H1 (cell line): Measurements from ENCODE around the gene NRROS. TPM values are rescaled to one million over a fixed set of nuclear protein-coding genes. Genes with fewer than 3 reads are reported as not detected.

Experiments used
- CHD2 ChIP-seq: IDR thresholded peaks from 2 replicates; pipeline ENCODE4 v1.6.1; 2012; ENCODE audit warnings: low read length, improper control_type of control experiment
- TAF1 ChIP-seq: IDR thresholded peaks from 2 replicates; pipeline ENCODE4 v1.6.1; 2011; ENCODE audit warnings: mild to moderate bottlenecking, low read depth, low read length
- polyA plus RNA-seq, 7 experiments: library from polyadenylated mRNA; depleted of rRNA in 3 of 7; stranded (reverse) in 5 of 7; unstranded in 2 of 7; fragments of >200 nt in 5 of 7; fragments of 200-250 nt in 2 of 7; gene quantifications; 1 replicate in 5 of 7; 2 replicates in 1 of 7; 4 replicates in 1 of 7; pipeline versions ENCODE4 v1.2.1 to v1.2.3, GENCODE V29; 2011 to 2013; ENCODE audit warnings: missing spikeins in 2 of 7, mixed read lengths in 2 of 7
- total RNA-seq: library from RNA; stranded (reverse); fragmentation: NEBNext Ultra II Directional; extraction: Animal tissue kit (Norgen Biotek cat#: 25700); gene quantifications from 2 replicates; pipeline ENCODE4 v1.2.1, GENCODE V29; 2021
- TF ChIP-seq, protein P1 (sequence below): fragments of 300-600 bp; sonication (generic); IDR thresholded peaks from 2 replicates; pipeline ENCODE4 v1.7.1; 2012; ENCODE audit warnings: low read length, moderate library complexity, mild to moderate bottlenecking, inconsistent platforms; ENCODE audit not compliant: insufficient replicate concordance
- TF ChIP-seq, protein P2 (sequence below): IDR thresholded peaks from 2 replicates; pipeline ENCODE4 v1.6.1; 2011; ENCODE audit warnings: low read depth, mild to moderate bottlenecking, low read length; ENCODE audit not compliant: insufficient read depth
- TF ChIP-seq, protein P3 (sequence below): IDR thresholded peaks from 2 replicates; pipeline ENCODE4 v1.6.1; 2012; ENCODE audit warnings: inconsistent platforms

Gene NRROS
- total and polyA plus RNA-seq, 2 of the 8 experiments (the other 6 are each of a cell fraction or from before 2014, with no cell fraction given): 5.3 to 7.3 TPM

DNA sequence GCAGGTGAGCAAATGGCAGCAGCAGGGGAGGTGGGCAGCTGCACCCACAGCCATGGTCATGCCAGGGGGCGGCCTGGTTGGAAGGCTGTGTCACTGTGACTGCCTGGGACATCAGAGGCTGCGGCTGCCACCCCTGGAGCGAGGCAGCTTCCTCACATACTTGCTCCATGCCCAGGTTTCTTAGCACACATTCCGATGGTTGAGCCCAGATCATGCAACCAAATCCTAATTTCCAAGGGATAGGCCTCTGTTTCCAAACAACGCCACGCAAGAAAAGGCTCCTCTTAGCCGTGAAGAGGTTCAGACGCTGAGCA, 11.6 kb upstream of the NRROS start (continued):
- TF ChIP-seq, protein P1, sequence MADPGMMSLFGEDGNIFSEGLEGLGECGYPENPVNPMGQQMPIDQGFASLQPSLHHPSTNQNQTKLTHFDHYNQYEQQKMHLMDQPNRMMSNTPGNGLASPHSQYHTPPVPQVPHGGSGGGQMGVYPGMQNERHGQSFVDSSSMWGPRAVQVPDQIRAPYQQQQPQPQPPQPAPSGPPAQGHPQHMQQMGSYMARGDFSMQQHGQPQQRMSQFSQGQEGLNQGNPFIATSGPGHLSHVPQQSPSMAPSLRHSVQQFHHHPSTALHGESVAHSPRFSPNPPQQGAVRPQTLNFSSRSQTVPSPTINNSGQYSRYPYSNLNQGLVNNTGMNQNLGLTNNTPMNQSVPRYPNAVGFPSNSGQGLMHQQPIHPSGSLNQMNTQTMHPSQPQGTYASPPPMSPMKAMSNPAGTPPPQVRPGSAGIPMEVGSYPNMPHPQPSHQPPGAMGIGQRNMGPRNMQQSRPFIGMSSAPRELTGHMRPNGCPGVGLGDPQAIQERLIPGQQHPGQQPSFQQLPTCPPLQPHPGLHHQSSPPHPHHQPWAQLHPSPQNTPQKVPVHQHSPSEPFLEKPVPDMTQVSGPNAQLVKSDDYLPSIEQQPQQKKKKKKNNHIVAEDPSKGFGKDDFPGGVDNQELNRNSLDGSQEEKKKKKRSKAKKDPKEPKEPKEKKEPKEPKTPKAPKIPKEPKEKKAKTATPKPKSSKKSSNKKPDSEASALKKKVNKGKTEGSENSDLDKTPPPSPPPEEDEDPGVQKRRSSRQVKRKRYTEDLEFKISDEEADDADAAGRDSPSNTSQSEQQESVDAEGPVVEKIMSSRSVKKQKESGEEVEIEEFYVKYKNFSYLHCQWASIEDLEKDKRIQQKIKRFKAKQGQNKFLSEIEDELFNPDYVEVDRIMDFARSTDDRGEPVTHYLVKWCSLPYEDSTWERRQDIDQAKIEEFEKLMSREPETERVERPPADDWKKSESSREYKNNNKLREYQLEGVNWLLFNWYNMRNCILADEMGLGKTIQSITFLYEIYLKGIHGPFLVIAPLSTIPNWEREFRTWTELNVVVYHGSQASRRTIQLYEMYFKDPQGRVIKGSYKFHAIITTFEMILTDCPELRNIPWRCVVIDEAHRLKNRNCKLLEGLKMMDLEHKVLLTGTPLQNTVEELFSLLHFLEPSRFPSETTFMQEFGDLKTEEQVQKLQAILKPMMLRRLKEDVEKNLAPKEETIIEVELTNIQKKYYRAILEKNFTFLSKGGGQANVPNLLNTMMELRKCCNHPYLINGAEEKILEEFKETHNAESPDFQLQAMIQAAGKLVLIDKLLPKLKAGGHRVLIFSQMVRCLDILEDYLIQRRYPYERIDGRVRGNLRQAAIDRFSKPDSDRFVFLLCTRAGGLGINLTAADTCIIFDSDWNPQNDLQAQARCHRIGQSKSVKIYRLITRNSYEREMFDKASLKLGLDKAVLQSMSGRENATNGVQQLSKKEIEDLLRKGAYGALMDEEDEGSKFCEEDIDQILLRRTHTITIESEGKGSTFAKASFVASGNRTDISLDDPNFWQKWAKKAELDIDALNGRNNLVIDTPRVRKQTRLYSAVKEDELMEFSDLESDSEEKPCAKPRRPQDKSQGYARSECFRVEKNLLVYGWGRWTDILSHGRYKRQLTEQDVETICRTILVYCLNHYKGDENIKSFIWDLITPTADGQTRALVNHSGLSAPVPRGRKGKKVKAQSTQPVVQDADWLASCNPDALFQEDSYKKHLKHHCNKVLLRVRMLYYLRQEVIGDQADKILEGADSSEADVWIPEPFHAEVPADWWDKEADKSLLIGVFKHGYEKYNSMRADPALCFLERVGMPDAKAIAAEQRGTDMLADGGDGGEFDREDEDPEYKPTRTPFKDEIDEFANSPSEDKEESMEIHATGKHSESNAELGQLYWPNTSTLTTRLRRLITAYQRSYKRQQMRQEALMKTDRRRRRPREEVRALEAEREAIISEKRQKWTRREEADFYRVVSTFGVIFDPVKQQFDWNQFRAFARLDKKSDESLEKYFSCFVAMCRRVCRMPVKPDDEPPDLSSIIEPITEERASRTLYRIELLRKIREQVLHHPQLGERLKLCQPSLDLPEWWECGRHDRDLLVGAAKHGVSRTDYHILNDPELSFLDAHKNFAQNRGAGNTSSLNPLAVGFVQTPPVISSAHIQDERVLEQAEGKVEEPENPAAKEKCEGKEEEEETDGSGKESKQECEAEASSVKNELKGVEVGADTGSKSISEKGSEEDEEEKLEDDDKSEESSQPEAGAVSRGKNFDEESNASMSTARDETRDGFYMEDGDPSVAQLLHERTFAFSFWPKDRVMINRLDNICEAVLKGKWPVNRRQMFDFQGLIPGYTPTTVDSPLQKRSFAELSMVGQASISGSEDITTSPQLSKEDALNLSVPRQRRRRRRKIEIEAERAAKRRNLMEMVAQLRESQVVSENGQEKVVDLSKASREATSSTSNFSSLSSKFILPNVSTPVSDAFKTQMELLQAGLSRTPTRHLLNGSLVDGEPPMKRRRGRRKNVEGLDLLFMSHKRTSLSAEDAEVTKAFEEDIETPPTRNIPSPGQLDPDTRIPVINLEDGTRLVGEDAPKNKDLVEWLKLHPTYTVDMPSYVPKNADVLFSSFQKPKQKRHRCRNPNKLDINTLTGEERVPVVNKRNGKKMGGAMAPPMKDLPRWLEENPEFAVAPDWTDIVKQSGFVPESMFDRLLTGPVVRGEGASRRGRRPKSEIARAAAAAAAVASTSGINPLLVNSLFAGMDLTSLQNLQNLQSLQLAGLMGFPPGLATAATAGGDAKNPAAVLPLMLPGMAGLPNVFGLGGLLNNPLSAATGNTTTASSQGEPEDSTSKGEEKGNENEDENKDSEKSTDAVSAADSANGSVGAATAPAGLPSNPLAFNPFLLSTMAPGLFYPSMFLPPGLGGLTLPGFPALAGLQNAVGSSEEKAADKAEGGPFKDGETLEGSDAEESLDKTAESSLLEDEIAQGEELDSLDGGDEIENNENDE: no peak
- TF ChIP-seq TAF1: no peak
- TF ChIP-seq, protein P2, sequence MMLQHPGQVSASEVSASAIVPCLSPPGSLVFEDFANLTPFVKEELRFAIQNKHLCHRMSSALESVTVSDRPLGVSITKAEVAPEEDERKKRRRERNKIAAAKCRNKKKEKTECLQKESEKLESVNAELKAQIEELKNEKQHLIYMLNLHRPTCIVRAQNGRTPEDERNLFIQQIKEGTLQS: no peak
- no peak for TF ChIP-seq CHD2
- TF ChIP-seq, protein P3, sequence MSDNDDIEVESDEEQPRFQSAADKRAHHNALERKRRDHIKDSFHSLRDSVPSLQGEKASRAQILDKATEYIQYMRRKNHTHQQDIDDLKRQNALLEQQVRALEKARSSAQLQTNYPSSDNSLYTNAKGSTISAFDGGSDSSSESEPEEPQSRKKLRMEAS: no peak
